MCF 10A (cell line): ENCODE results near the gene CLDN24. TPM values are rescaled to one million over a fixed set of nuclear protein-coding genes. Genes with fewer than 3 reads are reported as not detected.

ENCODE experiments used
- BruUV-seq: library from RNA; stranded (reverse); fragments of 400-500 nt; replicated peaks from 2 replicates; lab custom pipeline; 2021; lab: Mats Ljungman, UMichigan
- CTCF ChIA-PET: fragments of 300-600 bp; sonication (Branson Sonifier 250); formaldehyde crosslinking; extraction: SDS; loops from one replicate; lab custom pipeline; 2021; ENCODE audit warnings: antibody characterized with exemption, inconsistent platforms; lab: Yijun Ruan, JAX
- POLR2A ChIA-PET: fragments of 300-600, 350-650 bp; sonication (Branson Sonifier 250); formaldehyde crosslinking; extraction: SDS; loops from one replicate; lab custom pipeline; 2020; ENCODE audit warnings: antibody characterized with exemption, inconsistent platforms; lab: Yijun Ruan, JAX
- DNase-seq: peaks from one replicate; pipeline ENCODE4 v3.0.0-alpha.2; 2018; ENCODE audit not compliant: unreplicated experiment
- H3K27ac Mint-ChIP-seq: one replicate; pipeline ENCODE4 v1.8.0; 2022; ENCODE audit warnings: mild to moderate bottlenecking, low read depth, mixed read lengths; ENCODE audit not compliant: unreplicated experiment
- H3K27me3 Mint-ChIP-seq: one replicate; pipeline ENCODE4 v1.8.0; 2022; ENCODE audit warnings: mixed read lengths; ENCODE audit not compliant: insufficient read depth, unreplicated experiment
- H3K36me3 Mint-ChIP-seq: one replicate; pipeline ENCODE4 v1.8.0; 2022; ENCODE audit warnings: mild to moderate bottlenecking, moderate library complexity, mixed read lengths; ENCODE audit not compliant: insufficient read depth, unreplicated experiment
- H3K4me1 Mint-ChIP-seq: one replicate; pipeline ENCODE4 v1.8.0; 2022; ENCODE audit warnings: mixed read lengths; ENCODE audit not compliant: insufficient read depth, unreplicated experiment
- H3K4me3 Mint-ChIP-seq: one replicate; pipeline ENCODE4 v1.8.0; 2022; ENCODE audit warnings: mild to moderate bottlenecking, moderate library complexity, mixed read lengths; ENCODE audit not compliant: unreplicated experiment
- H3K9me3 Mint-ChIP-seq: one replicate; pipeline ENCODE4 v1.8.0; 2022; ENCODE audit warnings: mixed read lengths; ENCODE audit not compliant: unreplicated experiment
- CTCF ChIP-seq: fragments of 200-600 bp; IDR thresholded peaks from one replicate; pipeline ENCODE4 v1.8.0; 2022; ENCODE audit warnings: antibody characterized with exemption, mild to moderate bottlenecking; ENCODE audit not compliant: unreplicated experiment
- intact Hi-C: fragments of 100-400 bp; cut with micrococcal nuclease; formaldehyde crosslinking; loops from 2 replicates; pipeline ENCODE4 v1.14.1; 2022
- total RNA-seq: library from RNA; stranded (reverse); gene quantifications from 2 replicates; pipeline ENCODE4 v1.2.3, GENCODE V29; 2022

CLDN24 gene
- total RNA-seq, 1 experiment from 2014 or later = not detected

- intact Hi-C loops = no loop called here
- no peak for TF ChIP-seq CTCF
- H3K4me1 Mint-ChIP-seq = peaks cover 47% of the 10 kb centered on the region
- H3K4me3 Mint-ChIP-seq = no peak overlapping the region
- H3K36me3 Mint-ChIP-seq = peaks cover 7% of the 10 kb centered on the region
- no TSS peak for BruUV-seq
- ChIA-PET CTCF (interaction anchor here (0.9 kb wide), 1 partner anchor 47 kb away, joined by 3 read pairs; no protein-coding TSS in a partner anchor), POLR2A (interaction anchor here (0.7 kb wide), 1 partner anchor 27 kb away, joined by 4 read pairs; no protein-coding TSS in a partner anchor)
- no peaks in the 10 kb centered on the region for H3K27me3 Mint-ChIP-seq
- no peak overlapping the region for H3K27ac Mint-ChIP-seq
- no peaks in the 10 kb centered on the region for H3K9me3 Mint-ChIP-seq
- no peak for DNase-seq
These were observed 36.1 kb upstream of the CLDN24 start for GRCh38 chr4:183358215-183358755.

GRCh38 chr4:183356931-183357675 lies 34.9 kb upstream of the CLDN24 start:
- Mint-ChIP-seq H3K27ac (peak overlapping the region; percentile 16), H3K9me3 (no peaks in the 10 kb centered on the region), H3K4me3 (no peak overlapping the region), H3K4me1 (peaks cover 42% of the 10 kb centered on the region), H3K27me3 (no peaks in the 10 kb centered on the region), H3K36me3 (peaks cover 7% of the 10 kb centered on the region)
- peak; percentile 95 for DNase-seq
- no peak for TF ChIP-seq CTCF
- intact Hi-C loops = no loop called here
- BruUV-seq = no TSS peak
- CTCF ChIA-PET = interaction anchor here (0.6 to 0.7 kb wide), 2 partner anchors 101 to 257 kb away, joined by 3 read pairs; no protein-coding TSS in a partner anchor
- POLR2A ChIA-PET = interaction anchor here (0.6 kb wide), 1 partner anchor 21 kb away, joined by 3 read pairs; no protein-coding TSS in a partner anchor

- intact Hi-C loops = no loop called here
- no peaks in the 10 kb centered on the region for H3K9me3 Mint-ChIP-seq
- peaks cover 42% of the 10 kb centered on the region for H3K4me1 Mint-ChIP-seq
- H3K36me3 Mint-ChIP-seq = peaks cover 7% of the 10 kb centered on the region
- no TSS peak for BruUV-seq
- TF ChIP-seq CTCF = no peak
- H3K4me3 Mint-ChIP-seq = no peak overlapping the region
- POLR2A ChIA-PET = interaction anchor here (1.2 to 1.6 kb wide), 2 partner anchors 21 to 87 kb away, joined by 5 to 12 read pairs; partner anchors contain the start of gene CDKN2AIP
- peak overlapping the region; percentile 16 for H3K27ac Mint-ChIP-seq
- no peaks in the 10 kb centered on the region for H3K27me3 Mint-ChIP-seq
- CTCF ChIA-PET = interaction anchor here (0.6 to 1.6 kb wide), 4 partner anchors 64 to 256 kb away, joined by 3 to 5 read pairs (median 3); no protein-coding TSS in a partner anchor
- no peak for DNase-seq
These were observed 34.1 kb upstream of the CLDN24 start for GRCh38 chr4:183356173-183356830.

- TF ChIP-seq CTCF = no peak
- Mint-ChIP-seq H3K9me3 (no peaks in the 10 kb centered on the region), H3K27ac (peak overlapping the region; percentile 16), H3K27me3 (no peaks in the 10 kb centered on the region), H3K4me3 (no peak overlapping the region), H3K36me3 (peaks cover 7% of the 10 kb centered on the region), H3K4me1 (peaks cover 39% of the 10 kb centered on the region)
- no TSS peak for BruUV-seq
- peak; percentile 55 for DNase-seq
- POLR2A ChIA-PET = interaction anchor here (0.6 to 1.6 kb wide), 7 partner anchors 20 to 432 kb away, joined by 3 to 12 read pairs (median 4); partner anchors contain the start of gene CDKN2AIP
- intact Hi-C loops = no loop called here
- CTCF ChIA-PET = interaction anchor here (0.7 to 1.6 kb wide), 4 partner anchors 15 to 417 kb away, joined by 3 to 5 read pairs (median 4); no protein-coding TSS in a partner anchor
These were observed 33.2 kb upstream of the CLDN24 start for GRCh38 chr4:183355405-183355804.
